OCI-LY3 (cell line): ENCODE results near the gene CDKN3.

Experiments used
- EZH2phosphoT487 ChIP-seq: fragments of 200-600 bp; shearing (Covaris generic); IDR thresholded peaks from 2 replicates; pipeline ENCODE4 v1.6.1; 2018; ENCODE audit warnings: antibody characterized with exemption, mixed run types, low read depth
- TF ChIP-seq, protein P1 (sequence below): fragments of 200-600, 300-600 bp; sonication (generic); IDR thresholded peaks from 2 replicates; pipeline ENCODE4 v1.5.1; 2014; ENCODE audit warnings: antibody characterized with exemption, low read length, low read depth

DNA sequence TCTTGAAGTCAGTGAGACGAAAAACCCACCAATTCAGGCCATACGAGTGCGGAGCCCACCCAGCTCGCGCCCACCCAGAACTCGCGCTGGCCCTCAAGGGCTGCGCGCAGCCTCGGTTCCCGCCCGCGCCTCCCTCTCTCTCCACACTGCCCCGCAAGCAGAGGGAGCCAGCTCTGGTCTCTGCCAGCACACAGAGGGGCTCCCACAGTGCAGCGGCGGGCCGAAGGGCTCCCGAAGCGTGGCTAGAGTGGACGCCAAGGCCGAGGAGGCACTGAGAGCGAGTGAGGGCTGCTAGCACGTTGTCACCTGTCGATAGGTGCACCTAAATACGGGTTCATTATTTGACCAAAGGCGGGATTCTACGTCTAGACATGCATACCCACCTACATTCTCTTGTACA, 2.2 kb upstream of the CDKN3 start:
- TF ChIP-seq, protein P1, sequence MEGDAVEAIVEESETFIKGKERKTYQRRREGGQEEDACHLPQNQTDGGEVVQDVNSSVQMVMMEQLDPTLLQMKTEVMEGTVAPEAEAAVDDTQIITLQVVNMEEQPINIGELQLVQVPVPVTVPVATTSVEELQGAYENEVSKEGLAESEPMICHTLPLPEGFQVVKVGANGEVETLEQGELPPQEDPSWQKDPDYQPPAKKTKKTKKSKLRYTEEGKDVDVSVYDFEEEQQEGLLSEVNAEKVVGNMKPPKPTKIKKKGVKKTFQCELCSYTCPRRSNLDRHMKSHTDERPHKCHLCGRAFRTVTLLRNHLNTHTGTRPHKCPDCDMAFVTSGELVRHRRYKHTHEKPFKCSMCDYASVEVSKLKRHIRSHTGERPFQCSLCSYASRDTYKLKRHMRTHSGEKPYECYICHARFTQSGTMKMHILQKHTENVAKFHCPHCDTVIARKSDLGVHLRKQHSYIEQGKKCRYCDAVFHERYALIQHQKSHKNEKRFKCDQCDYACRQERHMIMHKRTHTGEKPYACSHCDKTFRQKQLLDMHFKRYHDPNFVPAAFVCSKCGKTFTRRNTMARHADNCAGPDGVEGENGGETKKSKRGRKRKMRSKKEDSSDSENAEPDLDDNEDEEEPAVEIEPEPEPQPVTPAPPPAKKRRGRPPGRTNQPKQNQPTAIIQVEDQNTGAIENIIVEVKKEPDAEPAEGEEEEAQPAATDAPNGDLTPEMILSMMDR, result no peak
- no peak for TF ChIP-seq EZH2phosphoT487
